MM.1S (cell line): Measurements from ENCODE around the gene CLN3.
"Not testable (repeated sequence)": the region's sequence is repeated elsewhere in the genome, so short reads cannot be mapped to it uniquely, and the experiment has no call there.

Experiments used
- DNase-seq: peaks from one replicate; pipeline ENCODE4 v3.0.0-alpha.2; 2015
- H2AFZ ChIP-seq: fragments of 300-600 bp; sonication (generic); 2 replicates; pipeline ENCODE4 v1.6.0; 2016; ENCODE audit warnings: antibody characterized with exemption, low read length
- H3F3A ChIP-seq: fragments of 300-600 bp; sonication (generic); 2 replicates; pipeline ENCODE4 v1.6.1; 2016; ENCODE audit warnings: mild to moderate bottlenecking, antibody characterized with exemption, low read length, moderate library complexity, mixed read lengths; ENCODE audit not compliant: insufficient read depth
- H3K27ac ChIP-seq: fragments of 300-600 bp; sonication (generic); 2 replicates; pipeline ENCODE4 v1.5.1; 2016; ENCODE audit warnings: mild to moderate bottlenecking, low read length
- H3K27me3 ChIP-seq: fragments of 300-600 bp; sonication (generic); replicated peaks from 2 replicates; pipeline ENCODE4 v1.6.0; 2016; ENCODE audit warnings: low read length; ENCODE audit not compliant: insufficient read depth
- H3K36me3 ChIP-seq: fragments of 300-600 bp; sonication (generic); replicated peaks from 2 replicates; pipeline ENCODE4 v1.6.1; 2016; ENCODE audit warnings: mild to moderate bottlenecking, low read length, mixed read lengths; ENCODE audit not compliant: insufficient read depth
- H3K4me1 ChIP-seq: fragments of 300-600 bp; sonication (generic); 2 replicates; pipeline ENCODE4 v1.6.1; 2016; ENCODE audit warnings: low read length, mixed read lengths
- H3K4me2 ChIP-seq: fragments of 300-600 bp; sonication (generic); 2 replicates; pipeline ENCODE4 v1.6.0; 2016; ENCODE audit warnings: low read depth, low read length
- H3K4me3 ChIP-seq: fragments of 300-600 bp; sonication (generic); 2 replicates; pipeline ENCODE4 v1.5.1; 2016; ENCODE audit warnings: low read length, mixed read lengths
- H3K79me2 ChIP-seq: fragments of 300-600 bp; sonication (generic); 2 replicates; pipeline ENCODE4 v1.6.1; 2016; ENCODE audit warnings: mixed run types, low read length, mixed read lengths
- H3K9ac ChIP-seq: fragments of 300-600 bp; sonication (generic); 2 replicates; pipeline ENCODE4 v1.6.1; 2016; ENCODE audit warnings: low read length, mixed read lengths
- H3K9me2 ChIP-seq: fragments of 300-600 bp; sonication (generic); replicated peaks from 2 replicates; pipeline ENCODE4 v1.6.1; 2016; ENCODE audit warnings: mild to moderate bottlenecking, low read length, mixed read lengths; ENCODE audit not compliant: insufficient read depth
- H3K9me3 ChIP-seq: fragments of 300-600 bp; sonication (generic); replicated peaks from 2 replicates; pipeline ENCODE4 v1.6.1; 2016; ENCODE audit warnings: mild to moderate bottlenecking, low read length, mixed read lengths; ENCODE audit not compliant: insufficient read depth
- H4K20me1 ChIP-seq: fragments of 300-600 bp; sonication (generic); 2 replicates; pipeline ENCODE4 v1.6.1; 2016; ENCODE audit warnings: mild to moderate bottlenecking, low read length, moderate library complexity, mixed read lengths; ENCODE audit not compliant: insufficient read depth
- EZH2 ChIP-seq: fragments of 300-600 bp; sonication (generic); optimal IDR thresholded peaks from 2 replicates; pipeline ENCODE3; 2017; ENCODE audit warnings: low read depth, mild to moderate bottlenecking, antibody characterized with exemption, low read length, mixed read lengths
- EZH2phosphoT487 ChIP-seq: fragments of 300-600 bp; sonication (generic); IDR thresholded peaks from 2 replicates; pipeline ENCODE4 v1.6.1; 2018; ENCODE audit warnings: antibody characterized with exemption, low read length
- TF ChIP-seq, protein P1 (sequence below): fragments of 300-600 bp; sonication (generic); IDR thresholded peaks from 2 replicates; pipeline ENCODE4 v1.5.1; 2016; ENCODE audit warnings: antibody characterized with exemption, low read length, mixed read lengths

The CLN3 gene

DNA sequence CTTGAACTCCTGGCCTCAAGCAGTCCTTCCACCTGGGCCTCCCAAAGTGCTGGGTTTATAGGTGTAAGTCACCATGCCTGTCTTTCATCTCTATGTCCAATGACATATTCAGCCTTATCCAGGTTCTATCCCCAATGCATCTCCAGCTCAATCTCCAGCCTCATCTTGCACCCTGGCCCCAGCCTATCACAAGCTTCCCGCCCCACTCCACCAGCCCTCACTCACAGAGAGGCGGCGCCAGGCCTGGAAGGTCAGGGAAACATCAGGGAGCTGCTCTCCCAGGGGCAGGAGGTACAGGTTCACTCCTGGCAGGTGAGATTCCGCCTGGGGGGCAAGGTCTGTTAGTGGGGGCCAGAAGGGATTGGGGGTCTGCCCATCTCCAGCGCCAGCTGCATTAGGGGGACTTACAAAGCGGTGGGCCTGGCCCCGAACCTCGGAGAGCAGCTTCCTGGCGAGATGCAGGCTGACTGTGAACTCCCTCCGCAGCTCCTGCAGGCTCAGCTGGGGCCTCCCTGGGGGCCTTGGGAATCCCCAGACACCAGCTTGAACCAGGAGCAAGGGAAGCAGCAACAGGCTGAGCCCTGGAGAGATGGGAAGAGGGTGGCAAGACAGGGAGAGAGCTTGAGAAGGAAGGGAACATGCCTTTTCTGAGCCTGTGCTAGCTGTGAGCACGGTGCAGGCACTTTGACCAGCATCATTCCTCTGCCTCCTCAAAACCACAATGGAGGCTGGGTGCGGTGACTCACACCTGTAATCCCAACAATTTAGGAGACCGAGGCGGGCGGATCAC is 11.8 kb upstream of the CLN3 start:
- Histone ChIP-seq H3K79me2 (no peaks in the 10 kb centered on the region), H2AFZ (no peak overlapping the region), H3K9me3 (no peaks in the 10 kb centered on the region), H3K36me3 (no peaks in the 10 kb centered on the region), H3K9ac (no peak overlapping the region), H3K27ac (no peak overlapping the region), H3K4me3 (no peak overlapping the region), H3K9me2 (no peaks in the 10 kb centered on the region), H3K27me3 (peaks cover 22% of the 10 kb centered on the region), H4K20me1 (no peaks in the 10 kb centered on the region), H3K4me2 (no peak overlapping the region), H3K4me1 (peaks cover 4% of the 10 kb centered on the region; the same call in 1 of the 2 replicates), H3F3A (no peaks in the 10 kb centered on the region)
- no peak for DNase-seq
- TF ChIP-seq EZH2phosphoT487: no peak
- no peak for TF ChIP-seq EZH2
- TF ChIP-seq, protein P1, sequence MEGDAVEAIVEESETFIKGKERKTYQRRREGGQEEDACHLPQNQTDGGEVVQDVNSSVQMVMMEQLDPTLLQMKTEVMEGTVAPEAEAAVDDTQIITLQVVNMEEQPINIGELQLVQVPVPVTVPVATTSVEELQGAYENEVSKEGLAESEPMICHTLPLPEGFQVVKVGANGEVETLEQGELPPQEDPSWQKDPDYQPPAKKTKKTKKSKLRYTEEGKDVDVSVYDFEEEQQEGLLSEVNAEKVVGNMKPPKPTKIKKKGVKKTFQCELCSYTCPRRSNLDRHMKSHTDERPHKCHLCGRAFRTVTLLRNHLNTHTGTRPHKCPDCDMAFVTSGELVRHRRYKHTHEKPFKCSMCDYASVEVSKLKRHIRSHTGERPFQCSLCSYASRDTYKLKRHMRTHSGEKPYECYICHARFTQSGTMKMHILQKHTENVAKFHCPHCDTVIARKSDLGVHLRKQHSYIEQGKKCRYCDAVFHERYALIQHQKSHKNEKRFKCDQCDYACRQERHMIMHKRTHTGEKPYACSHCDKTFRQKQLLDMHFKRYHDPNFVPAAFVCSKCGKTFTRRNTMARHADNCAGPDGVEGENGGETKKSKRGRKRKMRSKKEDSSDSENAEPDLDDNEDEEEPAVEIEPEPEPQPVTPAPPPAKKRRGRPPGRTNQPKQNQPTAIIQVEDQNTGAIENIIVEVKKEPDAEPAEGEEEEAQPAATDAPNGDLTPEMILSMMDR: no peak

DNA sequence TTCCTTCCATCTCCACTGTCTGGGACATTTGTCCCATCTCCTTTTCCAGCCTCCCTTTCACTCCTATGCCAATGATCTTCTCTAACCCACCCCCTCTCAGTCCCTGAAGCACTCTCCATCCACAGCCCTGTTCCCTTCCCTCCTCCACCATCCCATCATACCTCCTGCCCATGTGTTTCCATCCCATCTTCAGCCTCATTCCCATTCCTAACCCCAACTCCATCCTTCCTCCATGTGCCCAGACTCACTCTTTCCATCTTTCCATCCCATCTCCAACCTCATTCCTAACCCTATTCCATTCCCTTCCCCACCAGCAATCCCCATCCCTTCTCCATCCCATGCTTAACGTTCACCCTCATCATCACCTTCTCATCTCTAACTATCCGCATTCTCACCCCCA is 10.4 kb upstream of the CLN3 start:
- H3K4me1 ChIP-seq: no peaks in the 10 kb centered on the region
- no peaks in the 10 kb centered on the region for H3K79me2 ChIP-seq
- TF ChIP-seq EZH2phosphoT487: no peak
- no peak for TF ChIP-seq EZH2
- TF ChIP-seq, protein P1: no peak
- no peak for DNase-seq
- no peaks in the 10 kb centered on the region for H3K9me2 ChIP-seq
- H3K36me3 ChIP-seq: no peaks in the 10 kb centered on the region
- H2AFZ ChIP-seq: no peak overlapping the region
- H3K4me2 ChIP-seq: no peak overlapping the region
- H3K4me3 ChIP-seq: no peak overlapping the region
- no peak overlapping the region for H3K9ac ChIP-seq
- no peaks in the 10 kb centered on the region for H3K9me3 ChIP-seq
- H3F3A ChIP-seq: no peaks in the 10 kb centered on the region
- H4K20me1 ChIP-seq: no peaks in the 10 kb centered on the region
- H3K27me3 ChIP-seq: peaks cover 22% of the 10 kb centered on the region
- no peak overlapping the region for H3K27ac ChIP-seq

GRCh38 chr16:28501258-28502232 is 9.7 kb upstream of the CLN3 start:
- H3K27me3 ChIP-seq: peaks cover 22% of the 10 kb centered on the region
- no peaks in the 10 kb centered on the region for H4K20me1 ChIP-seq
- no peak for TF ChIP-seq EZH2phosphoT487
- TF ChIP-seq, protein P1: no peak
- TF ChIP-seq EZH2: no peak
- H3K9ac ChIP-seq: no peak overlapping the region
- no peaks in the 10 kb centered on the region for H3K9me2 ChIP-seq
- H2AFZ ChIP-seq: no peak overlapping the region
- DNase-seq: no peak
- H3K9me3 ChIP-seq: no peaks in the 10 kb centered on the region
- H3K4me1 ChIP-seq: no peaks in the 10 kb centered on the region
- no peak overlapping the region for H3K4me3 ChIP-seq
- no peak overlapping the region for H3K4me2 ChIP-seq
- H3K79me2 ChIP-seq: no peaks in the 10 kb centered on the region
- no peak overlapping the region for H3K27ac ChIP-seq
- no peaks in the 10 kb centered on the region for H3F3A ChIP-seq
- H3K36me3 ChIP-seq: no peaks in the 10 kb centered on the region

DNA sequence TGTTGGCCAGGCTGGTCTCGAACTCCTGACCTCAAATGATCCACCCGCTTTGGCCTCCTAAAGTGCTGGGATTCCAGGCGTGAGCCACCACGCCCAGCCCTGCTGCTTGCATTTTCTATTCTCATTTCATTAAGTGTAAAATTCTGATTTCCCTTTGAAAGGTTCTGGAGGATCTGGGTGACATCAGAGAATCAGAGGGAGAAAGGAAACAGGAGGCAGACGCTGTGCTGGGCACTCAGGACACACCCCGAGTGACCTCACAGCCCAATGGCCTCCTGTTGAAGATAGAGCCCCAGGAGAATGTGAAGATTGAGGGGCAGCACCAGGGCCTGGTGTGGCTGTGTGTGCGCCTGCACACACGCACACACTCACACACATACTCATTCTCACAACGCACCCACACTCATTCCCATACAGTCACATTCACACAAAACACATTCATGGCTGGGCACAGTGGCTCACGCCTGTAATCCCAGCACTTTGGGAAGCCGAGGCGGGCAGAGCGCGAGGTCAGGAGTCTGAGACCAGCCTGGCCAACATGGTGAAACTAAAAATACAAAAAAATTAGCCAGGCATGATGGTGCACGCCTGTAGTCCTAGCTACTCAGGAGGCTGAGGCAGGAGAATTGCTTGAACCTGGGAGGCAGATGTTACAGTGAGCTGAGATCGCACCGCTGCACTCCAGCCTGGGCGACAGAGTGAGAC is 8.8 kb upstream of the CLN3 start:
- H3F3A ChIP-seq, H3K9me3 ChIP-seq, H3K27ac ChIP-seq, H3K4me3 ChIP-seq, H4K20me1 ChIP-seq, H3K4me2 ChIP-seq, H3K9ac ChIP-seq, H2AFZ ChIP-seq, DNase-seq, H3K9me2 ChIP-seq, H3K4me1 ChIP-seq, H3K79me2 ChIP-seq, H3K36me3 ChIP-seq: not testable (repeated sequence)
- peaks cover 15% of the 10 kb centered on the region for H3K27me3 ChIP-seq
